Endothelial cell of hepatic sinusoid (primary cell): ENCODE results near the gene MS4A2.
"Not testable (repeated sequence)": the region's sequence is repeated elsewhere in the genome, so short reads cannot be mapped to it uniquely, and the experiment has no call there.

Source experiments
- in situ Hi-C: cut with HindIII; loops from 2 replicates; pipeline ENCODE4 v1.10.0; 2017; ENCODE audit warnings: low sequenced_read_pairs

Gene MS4A2

GRCh38 chr11:60100516-60100915 is 12.1 kb downstream of the MS4A2 start:
- in situ Hi-C loops = no loop called here

- in situ Hi-C loops = not testable (repeated sequence)
Observed at GRCh38 chr11:60101368-60101767, 12.9 kb downstream of the MS4A2 start.

GRCh38 chr11:60104471-60105115 is 16.1 kb downstream of the MS4A2 start:
- in situ Hi-C loops = not testable (repeated sequence)

- in situ Hi-C loops = not testable (repeated sequence)
Observed at GRCh38 chr11:60108631-60109030, 20.2 kb downstream of the MS4A2 start.

GRCh38 chr11:60111793-60112192 is 23.3 kb downstream of the MS4A2 start:
- in situ Hi-C loops = no loop called here

- in situ Hi-C loops = no loop called here
Observed at GRCh38 chr11:60116996-60117790, 28.7 kb downstream of the MS4A2 start.

GRCh38 chr11:60118338-60118737 is 29.9 kb downstream of the MS4A2 start:
- in situ Hi-C loops = no loop called here

- in situ Hi-C loops = no loop called here
Observed at GRCh38 chr11:60119710-60120109, 31.2 kb downstream of the MS4A2 start.

- in situ Hi-C loops = no loop called here
Observed at GRCh38 chr11:60121264-60121663, 32.8 kb downstream of the MS4A2 start.

- in situ Hi-C loops = no loop called here
Observed at GRCh38 chr11:60122414-60123036, 34.1 kb downstream of the MS4A2 start.

GRCh38 chr11:60124802-60125432 is 36.5 kb downstream of the MS4A2 start:
- in situ Hi-C loops = no loop called here

- in situ Hi-C loops = no loop called here
Observed at GRCh38 chr11:60125956-60126585, 37.6 kb downstream of the MS4A2 start.

GRCh38 chr11:60127311-60127811 is 38.9 kb downstream of the MS4A2 start:
- in situ Hi-C loops = no loop called here

- in situ Hi-C loops = no loop called here
Observed at GRCh38 chr11:60128376-60128775, 39.9 kb downstream of the MS4A2 start.

- in situ Hi-C loops = not testable (repeated sequence)
Observed at GRCh38 chr11:60128866-60129265, 40.4 kb downstream of the MS4A2 start.

- in situ Hi-C loops = no loop called here
Observed at GRCh38 chr11:60129853-60130252, 41.4 kb downstream of the MS4A2 start.

GRCh38 chr11:60130496-60130895 is 42.0 kb downstream of the MS4A2 start:
- in situ Hi-C loops = no loop called here

GRCh38 chr11:60131912-60132311 is 43.4 kb downstream of the MS4A2 start:
- in situ Hi-C loops = no loop called here

GRCh38 chr11:60133917-60134316 is 45.5 kb downstream of the MS4A2 start:
- in situ Hi-C loops = no loop called here

- in situ Hi-C loops = no loop called here
Observed at GRCh38 chr11:60143768-60144167, 55.3 kb downstream of the MS4A2 start.

- in situ Hi-C loops = no loop called here
Observed at GRCh38 chr11:60145677-60146076, 57.2 kb downstream of the MS4A2 start.
